Skeletal muscle tissue (tissue), 4 donors: Measurements from ENCODE around the gene FRYL. TPM values are rescaled to one million over a fixed set of nuclear protein-coding genes. Genes with fewer than 3 reads are reported as not detected.
"Not testable (repeated sequence)": the region's sequence is repeated elsewhere in the genome, so short reads cannot be mapped to it uniquely, and the experiment has no call there.

ENCODE experiments used
- H3K27ac ChIP-seq: one replicate; pipeline ENCODE4 v1.7.0; 2013; ENCODE audit warnings: mild to moderate bottlenecking, low read depth, low read length, inconsistent platforms
- H3K27me3 ChIP-seq, 3 donors: one replicate each; pipeline ENCODE4 v1.7.0; 2013; ENCODE audit warnings: low read length in 3 of 3; ENCODE audit not compliant: control insufficient read depth in 3 of 3, insufficient read depth in 3 of 3
- H3K36me3 ChIP-seq, 3 donors: one replicate each; pipeline ENCODE4 v1.7.0; 2013; ENCODE audit warnings: low read length in 3 of 3; ENCODE audit not compliant: control insufficient read depth in 3 of 3, insufficient read depth in 3 of 3
- H3K4me1 ChIP-seq, 3 donors: one replicate each; pipeline ENCODE4 v1.7.0; 2013; ENCODE audit warnings: low read length in 3 of 3, mild to moderate bottlenecking in 3 of 3; ENCODE audit not compliant: control insufficient read depth in 3 of 3, insufficient read depth in 3 of 3
- H3K4me3 ChIP-seq, 3 donors: one replicate each; pipeline ENCODE4 v1.7.0; 2013; ENCODE audit warnings: low read length in 3 of 3
- H3K9ac ChIP-seq, 3 donors: one replicate each; pipeline ENCODE4 v1.7.0; 2013; ENCODE audit warnings: low read length in 3 of 3, mild to moderate bottlenecking in 3 of 3, moderate library complexity in 2 of 3, low read depth in 1 of 3
- H3K9me3 ChIP-seq, 3 donors: one replicate each; pipeline ENCODE4 v1.7.0; 2013; ENCODE audit warnings: low read length in 3 of 3; ENCODE audit not compliant: control insufficient read depth in 3 of 3
- total RNA-seq: library from RNA; depleted of rRNA; stranded (reverse); fragments of >200 nt; gene quantifications from one replicate; pipeline ENCODE4 v1.2.3, GENCODE V29; 2014
- donor health status: Osteomylitis.

FRYL gene
- total RNA-seq = 66.3 TPM

DNA sequence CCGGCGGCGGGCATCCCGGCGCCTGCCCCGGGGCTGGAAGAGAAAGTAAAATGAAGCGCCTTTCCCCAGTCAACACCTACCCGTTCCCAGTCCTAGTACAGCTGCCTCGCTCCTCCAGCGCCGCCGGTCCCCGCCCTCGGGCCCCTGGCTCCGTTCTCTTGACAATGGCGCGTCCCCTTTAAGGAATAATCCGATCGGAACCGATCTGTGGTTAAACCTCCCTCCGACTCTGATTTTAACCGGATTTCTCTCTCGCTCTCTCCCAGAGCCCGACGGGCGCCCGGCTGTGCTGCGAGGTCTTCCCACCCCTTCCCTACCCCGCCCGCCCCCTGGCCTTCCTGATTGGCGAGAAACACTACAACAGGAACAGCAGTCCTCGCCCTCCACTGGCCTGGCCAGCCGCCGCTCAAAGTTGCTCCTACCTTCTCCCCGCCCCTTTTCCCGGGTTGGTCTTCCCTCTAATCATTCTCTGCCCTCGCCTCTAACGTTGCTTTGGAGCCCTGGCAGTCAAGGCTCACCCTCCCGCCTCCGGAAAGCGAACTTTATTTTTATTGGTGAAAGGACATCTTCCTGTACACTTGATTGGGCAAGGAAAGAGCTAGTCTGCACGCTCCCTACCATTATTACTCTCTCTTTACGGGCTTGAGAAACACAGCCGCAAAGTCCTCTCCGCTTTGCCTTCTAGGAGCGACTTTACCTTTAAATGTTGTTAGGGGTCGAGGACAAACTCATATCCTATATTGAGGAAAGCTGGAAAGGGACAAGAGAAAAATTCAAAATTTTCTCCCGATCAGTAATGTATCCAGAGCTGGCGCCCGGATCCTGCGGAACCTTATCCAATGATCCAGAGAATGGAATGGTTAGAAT lies at the start of gene FRYL:
TSS of gene FRYL (minus strand) at position 282 of the 867 bp plus-strand sequence. CDS start 145,869 bp downstream, outside the sequence.
- no peaks in the 10 kb centered on the region for H3K9me3 ChIP-seq
- H3K27ac ChIP-seq = peak within 1 kb of the TSS; percentile 90
- peak within 1 kb of the TSS; percentile 89 to 95 (median 93) for H3K4me3 ChIP-seq
- no peaks in the 10 kb centered on the region for H3K27me3 ChIP-seq
- H3K36me3 ChIP-seq = no peaks in the 10 kb centered on the region
- H3K4me1 ChIP-seq = peaks cover 14 to 26% (median 15%) of the 10 kb centered on the region in 3 donors
- peak within 1 kb of the TSS; percentile 86 to 95 (median 93) for H3K9ac ChIP-seq

DNA sequence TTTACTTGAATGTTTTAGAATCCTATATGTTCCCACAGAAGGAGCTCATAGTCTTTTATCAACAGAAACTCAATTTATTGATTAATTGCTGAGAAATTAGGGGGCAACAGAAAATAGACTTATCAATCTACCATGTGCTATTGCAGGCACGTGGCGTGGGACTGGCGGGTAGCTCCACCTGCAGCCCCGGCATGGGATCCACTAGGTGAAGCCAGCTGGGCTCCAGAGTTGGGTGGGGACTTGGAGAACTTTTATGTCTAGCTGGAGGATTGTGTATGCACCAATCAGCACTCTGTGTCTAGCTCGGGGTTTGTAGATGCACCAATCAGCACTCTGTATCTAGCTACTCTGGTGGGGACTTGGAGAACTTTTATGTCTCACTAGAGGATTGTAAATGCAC lies 47.5 kb upstream of the FRYL start:
- Histone ChIP-seq H3K27me3 (no peaks in the 10 kb centered on the region), H3K27ac (no peak overlapping the region), H3K36me3 (peaks cover 0 to 4% (median 0%) of the 10 kb centered on the region in 3 donors), H3K9me3 (no peaks in the 10 kb centered on the region), H3K9ac (no peak overlapping the region), H3K4me3 (no peak overlapping the region), H3K4me1 (peaks cover 4 to 7% (median 6%) of the 10 kb centered on the region in 3 donors)

- H3K9ac ChIP-seq, H3K4me3 ChIP-seq, H3K4me1 ChIP-seq, H3K27me3 ChIP-seq, H3K36me3 ChIP-seq, H3K9me3 ChIP-seq, H3K27ac ChIP-seq: not testable (repeated sequence)
Observed at GRCh38 chr4:48821431-48821830, 41.4 kb upstream of the FRYL start.

DNA sequence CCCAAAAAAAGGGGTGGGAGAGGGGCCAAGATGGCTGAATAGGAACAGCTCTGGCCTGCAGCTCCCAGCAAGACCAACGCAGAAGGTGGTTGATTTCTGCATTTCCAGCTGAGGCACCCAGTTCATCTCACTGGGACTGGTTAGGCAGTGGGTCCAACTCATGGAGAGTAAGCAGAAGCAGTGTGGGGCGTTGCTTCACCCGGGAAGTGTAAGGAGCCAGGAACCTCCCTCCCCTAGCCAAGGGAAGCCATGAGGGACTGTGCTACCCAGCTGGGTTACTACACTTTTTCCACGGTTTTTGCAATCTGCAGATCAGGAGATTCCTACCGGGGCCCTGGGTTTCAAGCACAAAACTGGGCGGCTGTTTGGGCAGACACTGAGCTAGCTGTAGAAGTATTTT lies 36.9 kb upstream of the FRYL start:
- Histone ChIP-seq H3K36me3 (no peaks in the 10 kb centered on the region), H3K4me3 (no peak overlapping the region), H3K27me3 (peaks cover 0 to 7% (median 4%) of the 10 kb centered on the region in 3 donors), H3K27ac (no peak overlapping the region), H3K9ac (no peak overlapping the region), H3K4me1 (no peaks in the 10 kb centered on the region), H3K9me3 (no peaks in the 10 kb centered on the region)

DNA sequence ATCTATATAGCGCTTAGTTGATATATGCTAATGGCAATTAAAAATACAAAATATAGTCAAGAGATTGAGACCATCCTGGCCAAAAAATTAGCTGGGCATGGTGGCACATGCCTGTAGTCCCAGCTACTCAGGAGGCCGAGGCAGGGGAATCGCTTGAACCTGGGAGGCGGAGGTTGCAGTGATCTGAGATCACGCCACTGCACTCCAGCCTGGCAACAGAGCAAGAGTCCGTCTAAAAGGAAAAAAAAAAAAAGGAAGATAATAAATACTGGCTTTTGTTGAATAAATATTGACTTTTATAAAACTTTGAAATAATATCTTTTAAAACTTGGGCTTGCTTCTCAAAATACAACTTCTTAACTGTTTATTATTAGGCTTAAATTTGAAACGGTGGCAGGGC lies 36.2 kb upstream of the FRYL start:
- H3K4me3 ChIP-seq, H3K9ac ChIP-seq, H3K9me3 ChIP-seq, H3K36me3 ChIP-seq, H3K27me3 ChIP-seq, H3K4me1 ChIP-seq, H3K27ac ChIP-seq: not testable (repeated sequence)

GRCh38 chr4:48815483-48815882 lies 35.4 kb upstream of the FRYL start:
- Histone ChIP-seq H3K4me3 (no peak overlapping the region), H3K4me1 (no peaks in the 10 kb centered on the region), H3K27ac (no peak overlapping the region), H3K36me3 (no peaks in the 10 kb centered on the region), H3K27me3 (peaks cover 0 to 7% (median 4%) of the 10 kb centered on the region in 3 donors), H3K9me3 (no peaks in the 10 kb centered on the region), H3K9ac (no peak overlapping the region)

- H3K4me1 ChIP-seq = no peaks in the 10 kb centered on the region
- H3K27me3 ChIP-seq = peaks cover 0 to 7% (median 4%) of the 10 kb centered on the region in 3 donors
- no peaks in the 10 kb centered on the region for H3K9me3 ChIP-seq
- no peak overlapping the region for H3K4me3 ChIP-seq
- H3K36me3 ChIP-seq = no peaks in the 10 kb centered on the region
- H3K9ac ChIP-seq = no peak overlapping the region
- no peak overlapping the region for H3K27ac ChIP-seq
Observed at GRCh38 chr4:48813964-48814363, 33.9 kb upstream of the FRYL start.

GRCh38 chr4:48812866-48813265 lies 32.8 kb upstream of the FRYL start:
- H3K27me3 ChIP-seq = peaks cover 0 to 6% (median 3%) of the 10 kb centered on the region in 3 donors
- H3K4me1 ChIP-seq = no peaks in the 10 kb centered on the region
- no peak overlapping the region for H3K9ac ChIP-seq
- H3K4me3 ChIP-seq = no peak overlapping the region
- H3K36me3 ChIP-seq = no peaks in the 10 kb centered on the region
- no peak overlapping the region for H3K27ac ChIP-seq
- H3K9me3 ChIP-seq = no peaks in the 10 kb centered on the region

GRCh38 chr4:48804584-48805301 lies 24.7 kb upstream of the FRYL start:
- Histone ChIP-seq H3K9ac (no peak overlapping the region), H3K27me3 (no peaks in the 10 kb centered on the region), H3K9me3 (no peaks in the 10 kb centered on the region), H3K27ac (no peak overlapping the region), H3K4me3 (no peak overlapping the region), H3K36me3 (no peaks in the 10 kb centered on the region), H3K4me1 (peaks cover 0 to 3% (median 0%) of the 10 kb centered on the region in 3 donors)
